ENCODE measurements around the gene PPT2.
"Not testable (repeated sequence)": the region's sequence is repeated elsewhere in the genome, so short reads cannot be mapped to it uniquely, and the experiment has no call there.

PPT2 gene

DNA sequence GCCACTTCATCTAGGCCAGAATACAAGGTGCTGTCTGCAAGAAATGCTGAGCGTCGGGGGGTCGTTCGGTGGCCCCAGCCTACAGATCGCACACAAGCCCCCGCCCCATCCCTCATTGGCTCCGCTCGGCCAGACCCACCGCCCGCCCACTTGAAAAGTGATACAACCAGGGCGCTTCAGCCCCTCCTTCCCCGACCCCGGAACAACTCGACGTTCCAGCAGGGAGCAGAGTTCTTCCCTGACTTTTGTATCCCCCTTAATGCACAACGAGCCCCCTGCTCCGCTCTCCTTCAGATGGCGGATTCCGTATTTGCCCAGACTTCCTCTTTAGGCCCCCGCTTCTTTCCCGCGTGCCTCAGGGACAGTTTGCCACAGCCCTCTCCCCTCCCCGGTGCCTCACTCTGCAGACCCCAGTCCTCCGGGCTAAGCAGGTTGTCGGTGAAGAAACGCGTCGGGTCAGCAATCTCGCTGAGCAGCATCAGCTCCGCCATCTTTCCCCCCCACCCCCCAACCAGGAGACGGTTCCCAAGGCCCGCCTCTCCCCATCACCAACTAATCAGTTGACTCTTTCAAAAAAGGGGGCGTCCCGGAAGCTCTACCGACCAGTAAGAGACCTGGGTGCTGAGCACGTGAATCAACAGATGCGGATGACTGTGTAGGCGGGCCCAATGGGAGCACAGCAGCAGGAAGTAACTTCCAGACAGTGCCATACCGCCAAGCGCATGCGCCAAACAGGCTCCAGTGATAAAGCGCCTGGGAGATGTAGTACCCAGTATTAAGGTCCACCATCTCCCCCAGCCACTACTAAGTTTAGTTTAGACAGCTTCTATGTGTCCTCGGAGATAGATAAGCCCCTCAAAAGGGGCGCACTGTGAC is 26.0 kb upstream of the PPT2 start, which contains the start of gene ATF6B:
Gene ATF6B, minus strand, starts transcription at position 530 of the 876 bp plus-strand sequence. Its CDS starts 39 bp downstream, at position 491.
- DNase-seq: peak; percentile 99 to 100 (median 100)

GRCh38 chr6:32128751-32129296 is 25.1 kb upstream of the PPT2 start:
- no peak for DNase-seq

- no peak for DNase-seq
These were observed 24.4 kb upstream of the PPT2 start for GRCh38 chr6:32129297-32130088.

DNA sequence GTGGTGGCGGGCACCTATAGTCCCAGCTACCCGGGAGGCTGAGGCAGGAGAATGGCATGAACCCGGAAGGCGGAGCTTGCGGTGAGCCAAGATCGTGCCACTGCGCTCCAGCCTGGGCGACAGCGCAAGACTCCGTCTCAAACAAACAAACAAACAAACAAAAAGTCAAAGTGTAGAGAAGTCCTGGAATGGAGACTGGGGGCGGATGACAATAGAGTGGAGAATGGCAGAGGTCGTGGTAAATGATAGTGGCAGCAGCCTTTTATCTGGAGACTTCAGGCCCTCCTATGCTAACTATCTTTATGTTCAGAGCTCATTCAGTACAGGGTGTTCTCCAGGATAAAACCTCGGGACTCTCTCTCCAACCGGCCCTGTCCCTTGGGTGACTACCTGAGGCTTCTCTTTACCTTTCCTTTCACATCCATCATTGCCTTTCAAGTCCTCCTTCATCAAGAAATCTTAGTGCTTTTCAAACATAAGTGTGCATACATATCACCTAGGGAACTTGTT is 22.4 kb upstream of the PPT2 start:
- no peak for DNase-seq

GRCh38 chr6:32132110-32132509 is 21.8 kb upstream of the PPT2 start:
- no peak for DNase-seq

DNA sequence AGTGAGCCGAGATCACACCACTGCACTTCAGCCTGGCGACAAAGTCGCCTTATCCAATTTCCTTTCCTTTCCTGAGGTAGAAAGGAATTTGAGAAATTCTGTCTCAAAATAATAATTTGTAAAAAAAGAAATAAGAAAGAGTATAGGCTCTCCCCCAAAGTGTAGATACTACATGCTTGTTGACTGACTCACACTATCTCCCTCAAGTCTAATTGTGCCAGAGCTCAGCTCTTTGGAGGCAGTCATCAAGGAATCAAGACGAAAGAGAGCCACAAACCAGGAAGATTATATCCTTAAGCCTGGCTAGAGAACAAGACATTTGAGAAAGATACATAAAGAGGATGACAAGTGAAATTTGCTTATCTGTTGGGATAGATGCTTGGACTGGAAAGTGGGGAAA is 20.2 kb upstream of the PPT2 start:
- no peak for DNase-seq

GRCh38 chr6:32137454-32137853 is 16.5 kb upstream of the PPT2 start:
- DNase-seq: no peak

DNA sequence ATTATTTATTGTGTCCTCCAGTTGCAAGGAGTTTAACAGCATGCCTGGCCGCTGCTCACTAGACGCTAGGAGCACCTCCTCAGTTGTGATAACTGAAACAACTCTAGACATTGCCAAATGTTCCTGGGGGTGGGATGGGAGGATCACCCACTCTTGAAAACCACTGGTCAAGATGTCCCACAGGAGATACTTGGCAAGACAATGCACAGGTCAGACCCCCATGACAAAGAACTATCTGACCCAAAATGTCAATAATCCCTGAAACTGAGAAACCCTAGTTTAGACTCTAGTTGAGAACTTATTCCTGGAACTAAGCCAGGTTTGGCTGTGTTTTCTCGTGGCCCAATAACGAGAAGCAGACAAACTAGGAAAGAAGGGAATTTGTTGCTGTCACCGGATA is 14.4 kb upstream of the PPT2 start:
- DNase-seq: no peak

- no peak for DNase-seq
These were observed 13.4 kb upstream of the PPT2 start for GRCh38 chr6:32140420-32141046.

DNA sequence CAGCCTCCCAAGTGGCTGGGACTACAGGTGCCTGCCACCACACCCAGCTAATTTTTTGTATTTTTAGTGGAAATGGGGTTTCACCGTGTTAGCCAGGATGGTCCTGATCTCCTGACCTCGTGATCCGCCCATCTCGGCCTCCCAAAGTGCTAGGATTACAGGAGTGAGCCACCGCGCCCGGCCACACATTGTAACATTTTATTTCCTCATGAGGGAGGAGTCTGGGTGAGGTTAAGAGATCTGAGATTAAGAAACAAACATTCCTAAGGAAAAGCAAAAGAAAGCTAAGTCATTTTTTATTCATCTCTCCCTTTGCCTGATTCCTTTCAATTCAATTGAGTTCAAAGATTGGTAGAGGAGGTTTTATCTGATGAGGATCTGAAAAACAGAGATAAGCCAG is 9.7 kb upstream of the PPT2 start:
- not testable (repeated sequence) for DNase-seq

DNA sequence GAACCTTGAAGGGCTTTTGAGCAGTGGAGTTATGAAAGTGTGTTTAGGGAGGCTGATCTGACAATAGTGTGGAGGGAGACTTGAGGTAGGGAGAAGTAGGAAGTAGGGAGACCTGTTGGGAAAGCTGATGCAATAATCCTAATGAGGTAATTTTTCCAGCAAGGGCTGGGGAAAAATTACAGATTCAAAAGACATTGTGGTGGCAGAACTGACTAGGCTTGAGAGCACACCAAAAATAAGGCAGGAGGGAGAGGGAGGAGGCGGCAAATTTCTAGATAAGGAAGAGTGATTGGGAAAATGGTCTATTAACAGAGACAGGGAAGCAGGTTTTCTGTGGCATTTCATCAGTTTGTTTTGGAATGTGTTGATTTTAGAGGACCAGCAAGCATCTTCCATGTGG is 7.7 kb upstream of the PPT2 start:
- DNase-seq: no peak

- no peak for DNase-seq
These were observed 7.3 kb upstream of the PPT2 start for GRCh38 chr6:32146687-32147086.

GRCh38 chr6:32147401-32148132 is 6.4 kb upstream of the PPT2 start:
- peak in 1 of 3 donors; percentile 19 for DNase-seq

- DNase-seq: peak; percentile 85 to 89 (median 87)
These were observed 5.5 kb upstream of the PPT2 start for GRCh38 chr6:32148289-32149091.

DNA sequence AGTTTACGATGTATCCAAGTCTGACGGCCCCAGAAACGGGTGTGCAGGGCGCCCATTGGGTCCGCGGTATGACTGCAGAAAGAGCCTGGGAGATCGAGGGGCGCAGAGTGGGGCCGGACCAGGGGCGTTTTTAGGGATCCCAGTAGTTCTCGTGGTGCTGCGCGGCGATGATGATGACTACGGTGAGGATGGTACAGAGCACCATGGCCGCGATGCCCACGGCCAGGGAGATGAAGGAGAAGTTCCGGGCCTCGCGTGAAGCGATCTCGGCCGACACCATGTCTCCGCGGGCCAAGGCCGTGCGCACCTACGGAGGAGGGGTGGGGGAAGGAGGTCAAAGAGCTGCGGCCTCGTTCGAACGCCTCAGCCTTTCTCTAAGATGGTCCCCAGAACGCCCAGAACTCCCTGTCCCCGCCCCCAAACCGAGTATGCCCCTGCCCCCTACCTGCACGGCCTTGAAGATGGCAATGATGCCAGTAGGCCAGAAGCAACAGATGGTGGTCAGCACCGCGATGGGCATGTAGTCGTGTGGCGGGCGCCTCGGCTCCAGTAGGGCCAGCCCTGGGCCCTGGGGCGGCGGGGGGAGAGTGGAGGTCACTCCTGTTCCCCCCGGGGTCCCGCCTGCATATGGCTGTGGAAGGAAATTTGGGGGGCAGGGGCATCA is 4.7 kb upstream of the PPT2 start:
- no peak for DNase-seq

DNA sequence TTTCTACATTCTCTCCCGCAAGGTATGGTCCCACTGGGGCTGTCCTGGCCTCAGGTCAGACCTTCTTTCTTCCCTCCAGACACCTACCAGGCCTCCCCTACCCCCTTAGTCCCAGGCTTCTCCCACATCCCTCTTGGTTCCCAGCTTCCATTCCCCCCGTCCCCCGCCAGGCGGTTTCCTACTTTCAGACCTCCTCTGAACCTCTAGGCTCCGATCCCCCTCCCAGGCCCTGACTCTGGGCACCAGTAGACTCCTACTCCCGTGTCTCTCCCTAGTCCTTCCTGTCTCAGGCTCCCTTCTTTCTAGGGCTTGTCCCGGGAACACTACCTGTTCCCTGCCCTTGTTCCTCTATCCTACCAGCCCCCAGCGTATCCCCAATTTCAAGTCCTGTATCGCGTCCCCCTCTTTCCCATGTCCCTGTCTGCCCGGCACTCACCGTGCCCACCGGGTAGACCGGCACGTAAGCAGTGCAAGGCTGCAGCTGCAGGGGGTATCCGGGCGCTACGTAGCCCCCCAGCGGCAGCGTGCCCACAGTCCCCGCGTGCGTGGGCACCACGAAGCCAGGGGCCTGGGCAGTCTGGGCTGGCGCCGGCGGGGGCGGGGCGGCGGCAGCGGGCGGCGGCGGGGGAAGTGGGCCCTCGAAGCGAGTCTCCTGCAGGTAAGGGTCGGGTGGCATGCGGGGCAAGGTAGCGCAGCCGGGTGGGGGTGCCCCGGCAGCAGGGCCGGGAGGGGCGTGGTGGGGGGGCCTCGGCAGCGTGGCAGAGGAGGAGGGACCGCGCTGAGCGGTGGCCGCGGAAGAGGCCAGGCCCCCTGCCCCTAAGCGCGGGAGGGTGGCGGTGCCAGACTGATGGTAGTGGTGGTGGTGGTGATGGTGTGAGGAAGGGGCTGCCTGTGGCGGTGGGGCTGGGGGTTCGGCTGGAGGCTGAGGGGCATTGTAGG is 3.7 kb upstream of the PPT2 start:
- DNase-seq: no peak

- DNase-seq: no peak
These were observed 2.6 kb upstream of the PPT2 start for GRCh38 chr6:32151181-32151862.

- DNase-seq: no peak
These were observed 1.8 kb upstream of the PPT2 start, which contains the start of gene PRRT1 for GRCh38 chr6:32151863-32152768. PRRT1 (minus strand) TSS chr6:32151939; CDS start chr6:32151827, 112 bp downstream.
